H54 (cell line): ENCODE data around the gene GGACT.
"Not testable (repeated sequence)": the region's sequence is repeated elsewhere in the genome, so short reads cannot be mapped to it uniquely, and the experiment has no call there.

Experiments used
- DNase-seq: peaks from one replicate; pipeline ENCODE4 v3.0.0; 2011; ENCODE audit warnings: low spot score, mixed read lengths; ENCODE audit not compliant: insufficient read length
- FAIRE-seq: peaks from 3 replicates; lab custom pipeline; 2011; peaks lifted over from hg19 to GRCh38; lab: Jason Lieb, UNC
- POLR2A ChIP-seq: IDR thresholded peaks from 2 replicates; pipeline ENCODE4 v1.6.1; 2011; ENCODE audit warnings: low read depth, mild to moderate bottlenecking, low read length

GGACT gene

GRCh38 chr13:100589178-100589725 is 663 bp upstream of the GGACT start:
- FAIRE-seq (peak; percentile 23), DNase-seq (no peak)

GRCh38 chr13:100584896-100585295 is 3.7 kb downstream of the GGACT start:
- no peak for DNase-seq
- no peak for FAIRE-seq
- no peak for TF ChIP-seq POLR2A

More at GRCh38 chr13:100589178-100589725, 663 bp upstream of the GGACT start:
- no peak for TF ChIP-seq POLR2A

GRCh38 chr13:100581504-100581903 is 7.1 kb downstream of the GGACT start:
- no peak for TF ChIP-seq POLR2A
- no peak for FAIRE-seq
- DNase-seq, result no peak

GRCh38 chr13:100581030-100581429 is 7.6 kb downstream of the GGACT start:
- DNase-seq, result no peak
- no peak for FAIRE-seq
- TF ChIP-seq POLR2A, result no peak

GRCh38 chr13:100580045-100580444 is 8.5 kb downstream of the GGACT start:
- TF ChIP-seq POLR2A, result no peak
- DNase-seq (no peak), FAIRE-seq (no peak)

GRCh38 chr13:100577239-100577638 is 11.3 kb downstream of the GGACT start:
- not testable (repeated sequence) for DNase-seq, FAIRE-seq

- peak; percentile 77 for DNase-seq
- peak; percentile 96 for FAIRE-seq
- no peak for TF ChIP-seq POLR2A
These were observed 15.5 kb downstream of the GGACT start for GRCh38 chr13:100573121-100573520.

- DNase-seq (no peak), FAIRE-seq (peak; percentile 62)
- TF ChIP-seq POLR2A, result no peak
These were observed 22.0 kb downstream of the GGACT start for GRCh38 chr13:100566543-100566942.

GRCh38 chr13:100565286-100565685 is 23.3 kb downstream of the GGACT start:
- no peak for DNase-seq
- FAIRE-seq, result no peak
- TF ChIP-seq POLR2A, result no peak

- DNase-seq, result no peak
- no peak for TF ChIP-seq POLR2A
- FAIRE-seq, result no peak
These were observed 24.0 kb downstream of the GGACT start for GRCh38 chr13:100564444-100565223.

GRCh38 chr13:100563779-100564178 is 24.8 kb downstream of the GGACT start:
- no peak for TF ChIP-seq POLR2A
- FAIRE-seq (no peak), DNase-seq (no peak)

GRCh38 chr13:100561599-100562204 is 26.9 kb downstream of the GGACT start:
- TF ChIP-seq POLR2A, result no peak
- DNase-seq, result no peak
- FAIRE-seq, result no peak

- FAIRE-seq, result no peak
- no peak for TF ChIP-seq POLR2A
- no peak for DNase-seq
These were observed 27.5 kb downstream of the GGACT start for GRCh38 chr13:100561158-100561499.

- no peak for TF ChIP-seq POLR2A
- DNase-seq (no peak), FAIRE-seq (no peak)
These were observed 28.0 kb downstream of the GGACT start for GRCh38 chr13:100560498-100561157.
